NT2/D1 (cell line): ENCODE measurements around the gene CACNA2D3.

Source experiments
- DNase-seq: peaks from one replicate; pipeline ENCODE4 v3.0.0-alpha.2; 2011; ENCODE audit warnings: low read depth, low spot score
- H3K27me3 ChIP-seq: 2 replicates; pipeline ENCODE4 v1.6.0; 2011; ENCODE audit warnings: mild to moderate bottlenecking; ENCODE audit not compliant: insufficient read length, insufficient read depth
- H3K36me3 ChIP-seq: 2 replicates; pipeline ENCODE4 v1.6.1; 2011; ENCODE audit warnings: mild to moderate bottlenecking, low read length, mixed read lengths; ENCODE audit not compliant: insufficient read depth, insufficient read length
- H3K4me1 ChIP-seq: 2 replicates; pipeline ENCODE4 v1.5.1; 2011; ENCODE audit not compliant: insufficient read depth, insufficient read length
- H3K4me3 ChIP-seq: 2 replicates; pipeline ENCODE4 v1.5.1; 2011; ENCODE audit warnings: low read depth; ENCODE audit not compliant: insufficient read length
- H3K9ac ChIP-seq: 2 replicates; pipeline ENCODE4 v1.6.0; 2011; ENCODE audit warnings: low read depth; ENCODE audit not compliant: insufficient read length
- H3K9me3 ChIP-seq: 2 replicates; pipeline ENCODE4 v1.5.1; 2011; ENCODE audit warnings: mild to moderate bottlenecking, low read length; ENCODE audit not compliant: insufficient read depth
- SUZ12 ChIP-seq: IDR thresholded peaks from 2 replicates; pipeline ENCODE4 v1.6.1; 2011; ENCODE audit not compliant: insufficient read length, insufficient read depth; ENCODE audit errors: extremely low read depth
- YY1 ChIP-seq: IDR thresholded peaks from 2 replicates; pipeline ENCODE4 v1.6.1; 2011; ENCODE audit not compliant: insufficient read length, insufficient read depth
- ZNF274 ChIP-seq: IDR thresholded peaks from 2 replicates; pipeline ENCODE4 v1.6.1; 2011; ENCODE audit warnings: mild to moderate bottlenecking, low read depth, low read length

Gene CACNA2D3

GRCh38 chr3:54755756-54756155 lies 633.4 kb downstream of the CACNA2D3 start:
- Histone ChIP-seq H3K9ac (no peak overlapping the region), H3K9me3 (no peaks in the 10 kb centered on the region), H3K4me3 (no peak overlapping the region), H3K27me3 (no peaks in the 10 kb centered on the region), H3K36me3 (no peaks in the 10 kb centered on the region), H3K4me1 (peaks cover 4% of the 10 kb centered on the region)
- no peak for TF ChIP-seq YY1
- TF ChIP-seq ZNF274: no peak
- TF ChIP-seq SUZ12: no peak
- no peak for DNase-seq

- Histone ChIP-seq H3K36me3 (no peaks in the 10 kb centered on the region), H3K4me3 (no peak overlapping the region), H3K9me3 (no peaks in the 10 kb centered on the region), H3K4me1 (peaks cover 4% of the 10 kb centered on the region), H3K9ac (no peak overlapping the region), H3K27me3 (no peaks in the 10 kb centered on the region)
- no peak for TF ChIP-seq SUZ12
- TF ChIP-seq ZNF274: no peak
- no peak for TF ChIP-seq YY1
- no peak for DNase-seq
Measured at GRCh38 chr3:54756330-54756731, 634.0 kb downstream of the CACNA2D3 start.

GRCh38 chr3:54758461-54758860 lies 636.1 kb downstream of the CACNA2D3 start:
- TF ChIP-seq YY1: no peak
- no peak for TF ChIP-seq ZNF274
- no peak for TF ChIP-seq SUZ12
- Histone ChIP-seq H3K4me1 (peaks cover 4% of the 10 kb centered on the region), H3K4me3 (no peak overlapping the region), H3K9me3 (no peaks in the 10 kb centered on the region), H3K36me3 (no peaks in the 10 kb centered on the region), H3K27me3 (no peaks in the 10 kb centered on the region), H3K9ac (no peak overlapping the region)
- no peak for DNase-seq

GRCh38 chr3:54759166-54759565 lies 636.8 kb downstream of the CACNA2D3 start:
- peaks cover 4% of the 10 kb centered on the region for H3K4me1 ChIP-seq
- TF ChIP-seq SUZ12 (no peak), ZNF274 (no peak), YY1 (no peak)
- H3K27me3 ChIP-seq: no peaks in the 10 kb centered on the region
- no peak overlapping the region for H3K9ac ChIP-seq
- H3K4me3 ChIP-seq: no peak overlapping the region
- H3K9me3 ChIP-seq: no peaks in the 10 kb centered on the region
- DNase-seq: no peak
- no peaks in the 10 kb centered on the region for H3K36me3 ChIP-seq

- TF ChIP-seq YY1 (no peak), ZNF274 (no peak), SUZ12 (no peak)
- no peaks in the 10 kb centered on the region for H3K27me3 ChIP-seq
- H3K36me3 ChIP-seq: no peaks in the 10 kb centered on the region
- H3K4me1 ChIP-seq: peaks cover 4% of the 10 kb centered on the region
- H3K9me3 ChIP-seq: no peaks in the 10 kb centered on the region
- no peak overlapping the region for H3K4me3 ChIP-seq
- H3K9ac ChIP-seq: no peak overlapping the region
- DNase-seq: no peak
Measured at GRCh38 chr3:54760201-54760600, 637.8 kb downstream of the CACNA2D3 start.

- H3K4me1 ChIP-seq: peaks cover 4% of the 10 kb centered on the region
- H3K36me3 ChIP-seq: no peaks in the 10 kb centered on the region
- TF ChIP-seq YY1 (no peak), SUZ12 (no peak), ZNF274 (no peak)
- no peaks in the 10 kb centered on the region for H3K9me3 ChIP-seq
- no peaks in the 10 kb centered on the region for H3K27me3 ChIP-seq
- no peak for DNase-seq
- no peak overlapping the region for H3K4me3 ChIP-seq
- no peak overlapping the region for H3K9ac ChIP-seq
Measured at GRCh38 chr3:54761637-54762036, 639.3 kb downstream of the CACNA2D3 start.

GRCh38 chr3:54764911-54765310 lies 642.6 kb downstream of the CACNA2D3 start:
- DNase-seq: no peak
- H3K9ac ChIP-seq: no peak overlapping the region
- H3K36me3 ChIP-seq: no peaks in the 10 kb centered on the region
- H3K27me3 ChIP-seq: no peaks in the 10 kb centered on the region
- TF ChIP-seq ZNF274 (no peak), SUZ12 (no peak), YY1 (no peak)
- no peak overlapping the region for H3K4me3 ChIP-seq
- H3K4me1 ChIP-seq: peaks cover under 1% of the 10 kb centered on the region
- no peaks in the 10 kb centered on the region for H3K9me3 ChIP-seq
